Omental fat pad (tissue), 4 donors: ENCODE results near the gene CD34. TPM values are rescaled to one million over a fixed set of nuclear protein-coding genes. Genes with fewer than 3 reads are reported as not detected.

Experiments
- ATAC-seq: fragments of 150-250 bp; one replicate; pipeline ENCODE4 v1.9.1; 2016; ENCODE audit warnings: mild to moderate bottlenecking, moderate library complexity; ENCODE audit not compliant: low FRiP score
- DNase-seq: peaks from one replicate; pipeline ENCODE4 v3.0.0-alpha.2; 2019; ENCODE audit warnings: low spot score
- CTCF ChIP-seq, 3 donors: fragments of 450-650 bp; IDR thresholded peaks; one replicate each; pipeline ENCODE4 v1.5.1; 2016 to 2017; ENCODE audit warnings: antibody characterized with exemption in 3 of 3, mild to moderate bottlenecking in 3 of 3, moderate library complexity in 2 of 3
- total RNA-seq, 4 donors: library from RNA; depleted of rRNA; stranded (reverse); fragments of >200 nt; gene quantifications; one replicate each; pipeline ENCODE4 v1.1.0, GENCODE V29; 2016

CD34 gene
- total RNA-seq, 4 donors from 2014 or later = 52.6 to 123 (median 76.9) TPM

- no peak for ATAC-seq
- no peak for DNase-seq
- no peak for TF ChIP-seq CTCF (IDR thresholded peaks at IDR 0.05)
Measured at GRCh38 chr1:207902566-207902965, 8.4 kb downstream of the CD34 start.

GRCh38 chr1:207901041-207901653, 9.8 kb downstream of the CD34 start:
- no peak for DNase-seq
- no peak for ATAC-seq
- TF ChIP-seq CTCF (IDR thresholded peaks at IDR 0.05) = no peak

- no peak for ATAC-seq
- no peak for DNase-seq
Measured at GRCh38 chr1:207898836-207899235, 12.1 kb downstream of the CD34 start.

GRCh38 chr1:207898260-207898659, 12.7 kb downstream of the CD34 start:
- no peak for ATAC-seq
- TF ChIP-seq CTCF (IDR thresholded peaks at IDR 0.05) = no peak
- no peak for DNase-seq

More at GRCh38 chr1:207898836-207899235, 12.1 kb downstream of the CD34 start:
- TF ChIP-seq CTCF (IDR thresholded peaks at IDR 0.05) = no peak

- TF ChIP-seq CTCF (IDR thresholded peaks at IDR 0.05) = no peak
- no peak for DNase-seq
- no peak for ATAC-seq
Measured at GRCh38 chr1:207897188-207897587, 13.7 kb downstream of the CD34 start.

- no peak for TF ChIP-seq CTCF (IDR thresholded peaks at IDR 0.05)
- ATAC-seq = no peak
Measured at GRCh38 chr1:207896547-207896946, 14.4 kb downstream of the CD34 start.

GRCh38 chr1:207894704-207895103, 16.2 kb downstream of the CD34 start:
- no peak for ATAC-seq

More at GRCh38 chr1:207896547-207896946, 14.4 kb downstream of the CD34 start:
- DNase-seq = no peak

More at GRCh38 chr1:207894704-207895103, 16.2 kb downstream of the CD34 start:
- DNase-seq = no peak
- no peak for TF ChIP-seq CTCF (IDR thresholded peaks at IDR 0.05)
